Measurements from ENCODE around the gene RBM23.
A peak's percentile ranks its signal among the peaks of the same experiment; 100 is the strongest.

RBM23 gene

DNA sequence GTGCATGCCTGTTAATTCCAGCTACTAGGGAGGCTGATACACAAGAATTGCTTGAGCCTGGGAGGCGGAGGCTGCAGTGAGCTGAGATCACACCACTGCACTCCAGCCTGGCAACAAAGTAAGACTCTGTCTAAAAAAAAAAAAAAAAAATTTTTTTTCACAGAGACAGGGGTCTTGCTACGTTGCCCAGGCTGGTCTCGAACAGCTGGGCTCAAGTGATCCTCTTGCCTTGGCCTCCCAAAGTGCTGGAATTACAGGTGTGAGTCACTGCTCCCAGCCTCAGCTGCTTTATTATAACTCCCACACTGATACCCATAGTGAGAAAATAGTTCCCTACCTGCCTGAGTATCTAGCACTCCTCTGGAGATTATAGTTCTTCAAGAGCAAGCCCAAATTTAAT, 26.7 kb upstream of the RBM23 start:
- no peaks in the 10 kb centered on the region for H3K27me3 ChIP-seq (ENCODE audit: insufficient read depth, insufficient read length)
- no peaks in the 10 kb centered on the region for H3K9me3 ChIP-seq (ENCODE audit: insufficient read depth, low read length)
- no peaks in the 10 kb centered on the region for H3K4me1 ChIP-seq (ENCODE audit: insufficient read depth, insufficient read length)
- TF ChIP-seq SUZ12 (IDR thresholded peaks at IDR 0.05; ENCODE audit: extremely low read depth, insufficient read depth, insufficient read length), result no peak
- no peak for TF ChIP-seq ZNF274 (IDR thresholded peaks at IDR 0.05; ENCODE audit: low read depth, low read length)
- no peak for TF ChIP-seq YY1 (IDR thresholded peaks at IDR 0.05; ENCODE audit: insufficient read depth, insufficient read length)
- no peak for DNase-seq (ENCODE audit: low read depth, low spot score)
- peaks cover 49% of the 10 kb centered on the region for H3K36me3 ChIP-seq (ENCODE audit: insufficient read depth, insufficient read length, low read length)
- no peak overlapping the region for H3K9ac ChIP-seq (ENCODE audit: insufficient read length, low read depth)
- H3K4me3 ChIP-seq (ENCODE audit: insufficient read length, low read depth), result no peak overlapping the region

DNA sequence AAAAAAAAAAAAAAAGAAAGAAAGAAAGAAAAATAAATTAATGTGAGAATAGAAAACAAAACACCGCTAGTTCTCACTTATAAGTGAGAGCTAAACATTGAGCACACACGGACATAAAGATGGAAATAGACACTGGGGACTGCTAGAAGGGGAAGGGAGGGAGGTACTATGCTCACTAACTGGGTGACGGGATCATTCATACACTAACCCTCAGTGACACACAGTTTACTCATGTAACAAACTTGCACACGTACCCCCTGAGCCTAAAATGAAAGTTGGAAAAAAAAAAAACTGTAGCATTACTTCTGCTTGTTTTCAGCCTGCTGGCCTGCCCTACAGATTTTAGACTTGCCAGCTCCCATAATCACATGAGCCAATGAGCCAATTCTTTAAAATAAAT, 20.7 kb upstream of the RBM23 start:
- no peak for DNase-seq (ENCODE audit: low read depth, low spot score)
- Histone ChIP-seq H3K4me1 (ENCODE audit: insufficient read depth, insufficient read length) (no peaks in the 10 kb centered on the region), H3K36me3 (ENCODE audit: insufficient read depth, insufficient read length, low read length) (peaks cover 11% of the 10 kb centered on the region), H3K4me3 (ENCODE audit: insufficient read length, low read depth) (no peak overlapping the region), H3K9me3 (ENCODE audit: insufficient read depth, low read length) (no peaks in the 10 kb centered on the region), H3K27me3 (ENCODE audit: insufficient read depth, insufficient read length) (no peaks in the 10 kb centered on the region), H3K9ac (ENCODE audit: insufficient read length, low read depth) (no peak overlapping the region)
- TF ChIP-seq SUZ12 (IDR thresholded peaks at IDR 0.05; ENCODE audit: extremely low read depth, insufficient read depth, insufficient read length), result no peak
- no peak for TF ChIP-seq YY1 (IDR thresholded peaks at IDR 0.05; ENCODE audit: insufficient read depth, insufficient read length)
- no peak for TF ChIP-seq ZNF274 (IDR thresholded peaks at IDR 0.05; ENCODE audit: low read depth, low read length)

DNA sequence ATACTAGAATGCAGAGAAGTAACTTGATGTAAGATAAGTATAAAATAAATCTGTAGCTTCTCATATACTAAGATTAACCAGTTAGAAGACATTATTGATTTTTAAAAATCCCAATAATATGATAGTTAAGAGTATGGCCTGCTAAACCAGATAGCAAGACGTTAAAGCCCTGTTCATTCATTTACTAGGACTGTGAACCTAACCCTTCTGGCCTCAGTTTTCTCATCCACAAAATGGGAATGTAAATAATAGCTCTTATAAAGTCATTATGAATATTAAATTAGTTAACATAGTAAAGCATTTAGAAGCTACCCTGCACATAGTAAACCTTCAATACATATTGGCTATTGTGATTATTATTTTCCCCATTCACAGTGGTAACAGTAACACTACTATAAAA, 16.2 kb upstream of the RBM23 start:
- Histone ChIP-seq H3K27me3 (ENCODE audit: insufficient read depth, insufficient read length) (no peaks in the 10 kb centered on the region), H3K9ac (ENCODE audit: insufficient read length, low read depth) (no peak overlapping the region), H3K4me1 (ENCODE audit: insufficient read depth, insufficient read length) (no peaks in the 10 kb centered on the region), H3K36me3 (ENCODE audit: insufficient read depth, insufficient read length, low read length) (no peaks in the 10 kb centered on the region), H3K4me3 (ENCODE audit: insufficient read length, low read depth) (no peak overlapping the region), H3K9me3 (ENCODE audit: insufficient read depth, low read length) (no peaks in the 10 kb centered on the region)
- DNase-seq (ENCODE audit: low read depth, low spot score), result no peak
- TF ChIP-seq ZNF274 (IDR thresholded peaks at IDR 0.05; ENCODE audit: low read depth, low read length) (no peak), SUZ12 (IDR thresholded peaks at IDR 0.05; ENCODE audit: extremely low read depth, insufficient read depth, insufficient read length) (no peak), YY1 (IDR thresholded peaks at IDR 0.05; ENCODE audit: insufficient read depth, insufficient read length) (no peak)

DNA sequence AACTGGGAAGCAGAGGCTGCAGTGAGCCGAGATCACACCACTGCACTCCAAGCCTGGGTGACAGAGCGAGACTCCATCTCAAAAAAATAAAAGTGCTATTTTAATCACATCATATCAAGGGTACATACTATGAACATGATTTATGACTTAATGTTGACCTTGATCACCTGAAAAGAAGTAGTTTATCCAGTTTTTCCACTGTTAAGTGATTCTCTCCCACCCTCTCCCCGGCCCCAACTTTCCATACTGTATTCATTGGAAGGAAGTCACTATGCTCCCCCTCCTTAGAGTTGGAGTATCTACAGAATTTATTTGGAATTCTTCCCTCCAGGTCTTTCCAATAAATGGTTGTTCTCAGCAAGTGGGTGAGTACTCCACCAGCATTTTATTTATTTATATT, 13.2 kb upstream of the RBM23 start:
- DNase-seq (ENCODE audit: low read depth, low spot score), result no peak
- Histone ChIP-seq H3K4me1 (ENCODE audit: insufficient read depth, insufficient read length) (peaks cover 2% of the 10 kb centered on the region), H3K27me3 (ENCODE audit: insufficient read depth, insufficient read length) (no peaks in the 10 kb centered on the region), H3K36me3 (ENCODE audit: insufficient read depth, insufficient read length, low read length) (peaks cover 12% of the 10 kb centered on the region), H3K9me3 (ENCODE audit: insufficient read depth, low read length) (no peaks in the 10 kb centered on the region), H3K4me3 (ENCODE audit: insufficient read length, low read depth) (no peak overlapping the region), H3K9ac (ENCODE audit: insufficient read length, low read depth) (no peak overlapping the region)
- TF ChIP-seq SUZ12 (IDR thresholded peaks at IDR 0.05; ENCODE audit: extremely low read depth, insufficient read depth, insufficient read length), result no peak
- no peak for TF ChIP-seq YY1 (IDR thresholded peaks at IDR 0.05; ENCODE audit: insufficient read depth, insufficient read length)
- no peak for TF ChIP-seq ZNF274 (IDR thresholded peaks at IDR 0.05; ENCODE audit: low read depth, low read length)

DNA sequence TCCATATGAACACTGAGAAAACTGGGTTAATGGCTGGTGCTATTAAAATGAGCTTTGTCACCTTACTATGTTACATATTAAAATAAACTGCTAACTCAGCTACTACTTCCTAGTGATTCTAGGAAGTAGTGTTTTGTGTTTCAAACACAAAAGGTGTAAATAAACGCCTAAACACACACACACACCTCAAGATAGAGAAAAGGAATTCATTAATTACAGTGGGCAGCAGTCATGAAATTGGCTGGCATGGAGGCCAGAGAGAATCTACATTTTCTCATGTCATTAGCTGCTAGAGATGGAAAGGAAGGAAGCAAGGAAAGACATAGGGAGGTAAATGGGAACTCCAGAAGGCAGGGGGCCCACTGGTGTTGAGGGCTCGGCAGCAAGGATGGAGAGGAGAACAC, 11.0 kb upstream of the RBM23 start:
- Histone ChIP-seq H3K9ac (ENCODE audit: insufficient read length, low read depth) (peak overlapping the region; percentile 63), H3K27me3 (ENCODE audit: insufficient read depth, insufficient read length) (no peaks in the 10 kb centered on the region), H3K4me1 (ENCODE audit: insufficient read depth, insufficient read length) (peaks cover 2% of the 10 kb centered on the region), H3K36me3 (ENCODE audit: insufficient read depth, insufficient read length, low read length) (peaks cover 30% of the 10 kb centered on the region), H3K4me3 (ENCODE audit: insufficient read length, low read depth) (peak overlapping the region; percentile 38), H3K9me3 (ENCODE audit: insufficient read depth, low read length) (no peaks in the 10 kb centered on the region)
- DNase-seq (ENCODE audit: low read depth, low spot score), result no peak
- TF ChIP-seq YY1 (IDR thresholded peaks at IDR 0.05; ENCODE audit: insufficient read depth, insufficient read length) (no peak), SUZ12 (IDR thresholded peaks at IDR 0.05; ENCODE audit: extremely low read depth, insufficient read depth, insufficient read length) (no peak), ZNF274 (IDR thresholded peaks at IDR 0.05; ENCODE audit: low read depth, low read length) (no peak)

DNA sequence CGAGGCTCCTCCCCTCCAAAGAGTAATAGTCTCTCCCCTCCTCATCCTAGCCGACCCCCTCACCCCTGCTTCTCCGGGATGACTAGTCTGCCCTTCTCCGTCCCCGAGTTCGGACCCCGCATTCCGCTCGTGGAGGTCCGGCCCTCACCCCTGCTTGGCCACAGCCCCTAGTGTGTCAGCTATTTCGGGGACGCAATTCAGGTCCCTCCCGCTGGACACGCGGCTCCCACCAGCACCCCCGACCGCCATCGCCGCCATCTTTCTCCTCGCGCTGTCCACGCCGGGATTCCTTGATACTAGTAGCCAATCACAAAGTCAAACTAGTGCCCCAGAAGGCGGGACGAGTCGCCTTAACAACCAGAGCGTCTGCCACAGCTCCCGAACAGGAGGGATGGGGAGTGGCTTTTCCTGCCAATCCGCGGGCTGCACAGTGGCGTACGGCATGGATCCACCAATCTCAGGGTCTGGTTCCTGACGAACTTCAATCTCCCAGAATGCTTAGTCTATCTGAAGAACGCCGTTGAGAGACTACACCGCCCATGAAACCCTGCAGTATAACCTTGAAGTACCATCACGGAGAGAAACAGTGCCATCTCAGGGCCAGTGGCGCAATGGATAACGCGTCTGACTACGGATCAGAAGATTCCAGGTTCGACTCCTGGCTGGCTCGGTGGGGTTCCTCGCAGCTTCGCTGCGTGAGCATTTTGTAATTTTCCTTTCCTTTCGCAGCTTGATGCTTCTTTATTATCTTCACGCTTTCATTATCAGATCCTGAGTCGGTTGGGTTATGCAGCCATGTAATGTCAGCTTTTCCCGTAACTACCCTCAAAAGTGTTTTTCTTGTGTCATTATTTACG, 10.4 kb upstream of the RBM23 start, which contains the start of gene PRMT5:
Gene PRMT5, minus strand, starts transcription at position 273 of the 857 bp plus-strand sequence. Its CDS starts 15 bp downstream, at position 258.
- Histone ChIP-seq H3K4me3 (ENCODE audit: insufficient read length, low read depth) (peak within 1 kb of the TSS; percentile 84), H3K27me3 (ENCODE audit: insufficient read depth, insufficient read length) (no peaks in the 10 kb centered on the region), H3K9me3 (ENCODE audit: insufficient read depth, low read length) (no peaks in the 10 kb centered on the region), H3K36me3 (ENCODE audit: insufficient read depth, insufficient read length, low read length) (peaks cover 36% of the 10 kb centered on the region), H3K4me1 (ENCODE audit: insufficient read depth, insufficient read length) (peaks cover 2% of the 10 kb centered on the region), H3K9ac (ENCODE audit: insufficient read length, low read depth) (peak within 1 kb of the TSS; percentile 92)
- DNase-seq (ENCODE audit: low read depth, low spot score), result peak; percentile 96
- TF ChIP-seq ZNF274 (IDR thresholded peaks at IDR 0.05; ENCODE audit: low read depth, low read length) (no peak), YY1 (IDR thresholded peaks at IDR 0.05; ENCODE audit: insufficient read depth, insufficient read length) (peak; percentile 82), SUZ12 (IDR thresholded peaks at IDR 0.05; ENCODE audit: extremely low read depth, insufficient read depth, insufficient read length) (no peak)

Measured in NT2/D1 (cell line).